Spleen (tissue), 7 donors: Measurements from ENCODE around the gene GFAP.

Source experiments
- POLR2A ChIP-seq, 3 donors: fragments of 450-650 bp; IDR thresholded peaks; one replicate each; pipeline ENCODE4 v1.5.1; 2017; ENCODE audit warnings: antibody characterized with exemption in 3 of 3, mild to moderate bottlenecking in 1 of 3
- POLR2AphosphoS5 ChIP-seq, 3 donors: sonication (generic); formaldehyde crosslinking; IDR thresholded peaks; one replicate each; pipeline ENCODE4 v1.5.1; 2017; ENCODE audit warnings: antibody characterized with exemption in 3 of 3
- TF ChIP-seq, protein P1 (sequence below), 11 experiments: fragments of 200-600 bp in 7 of 11; fragments of 450-650 bp in 4 of 11; sonication (generic) in 4 of 11; IDR thresholded peaks in 8 of 11; conservative IDR thresholded peaks in 3 of 11; 1 replicate in 7 of 11; 2 replicates in 4 of 11; pipeline versions ENCODE4 v1.4.0 to v1.8.0; 2016 to 2021; ENCODE audit warnings: antibody characterized with exemption in 11 of 11, inconsistent platforms in 4 of 11, mild to moderate bottlenecking in 1 of 11
- donor health status: DM: no; HTN: no; CAD: no; lungs with moderate emphysema.
- donor health status: DM: no; HTN: no; CAD: no.
- donor health status: DM: no; HTN: no; CAD: no.

DNA sequence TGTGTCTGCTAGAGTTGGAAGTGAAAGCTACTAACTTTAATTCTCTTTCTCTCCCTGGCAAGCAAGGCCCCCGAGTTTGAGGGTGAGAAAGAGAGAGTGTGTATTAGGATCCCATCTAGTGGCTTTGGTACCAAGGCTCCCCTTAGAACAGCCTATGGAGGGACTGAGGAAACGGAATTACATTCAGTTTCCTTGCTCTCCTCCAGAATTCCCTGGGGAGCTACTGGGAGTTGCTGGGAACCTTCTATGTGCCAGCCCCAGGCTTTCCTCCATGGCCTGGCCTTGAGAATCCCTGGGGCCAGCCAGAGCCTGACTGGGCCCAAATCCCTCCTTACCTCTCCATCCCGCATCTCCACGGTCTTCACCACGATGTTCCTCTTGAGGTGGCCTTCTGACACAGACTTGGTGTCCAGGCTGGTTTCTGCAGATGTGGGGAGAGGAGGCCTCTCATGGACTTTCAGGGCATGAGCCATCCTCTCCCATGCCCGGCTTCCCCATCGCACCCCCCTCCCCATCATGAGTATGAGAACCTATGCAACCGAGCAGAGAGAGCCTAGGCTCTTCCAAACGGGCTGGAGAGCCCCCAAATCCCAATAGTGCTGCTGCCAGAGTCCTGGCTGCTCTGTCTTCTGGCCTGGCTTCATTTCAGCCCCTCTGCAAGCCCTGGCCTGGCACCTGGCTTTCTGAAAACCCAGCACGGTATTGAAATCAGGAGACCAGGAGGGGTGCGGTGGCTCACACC, 7.4 kb downstream of the GFAP start:
- TF ChIP-seq POLR2A (IDR thresholded peaks at IDR 0.05) (no peak), POLR2AphosphoS5 (IDR thresholded peaks at IDR 0.05) (no peak)
- TF ChIP-seq, protein P1, sequence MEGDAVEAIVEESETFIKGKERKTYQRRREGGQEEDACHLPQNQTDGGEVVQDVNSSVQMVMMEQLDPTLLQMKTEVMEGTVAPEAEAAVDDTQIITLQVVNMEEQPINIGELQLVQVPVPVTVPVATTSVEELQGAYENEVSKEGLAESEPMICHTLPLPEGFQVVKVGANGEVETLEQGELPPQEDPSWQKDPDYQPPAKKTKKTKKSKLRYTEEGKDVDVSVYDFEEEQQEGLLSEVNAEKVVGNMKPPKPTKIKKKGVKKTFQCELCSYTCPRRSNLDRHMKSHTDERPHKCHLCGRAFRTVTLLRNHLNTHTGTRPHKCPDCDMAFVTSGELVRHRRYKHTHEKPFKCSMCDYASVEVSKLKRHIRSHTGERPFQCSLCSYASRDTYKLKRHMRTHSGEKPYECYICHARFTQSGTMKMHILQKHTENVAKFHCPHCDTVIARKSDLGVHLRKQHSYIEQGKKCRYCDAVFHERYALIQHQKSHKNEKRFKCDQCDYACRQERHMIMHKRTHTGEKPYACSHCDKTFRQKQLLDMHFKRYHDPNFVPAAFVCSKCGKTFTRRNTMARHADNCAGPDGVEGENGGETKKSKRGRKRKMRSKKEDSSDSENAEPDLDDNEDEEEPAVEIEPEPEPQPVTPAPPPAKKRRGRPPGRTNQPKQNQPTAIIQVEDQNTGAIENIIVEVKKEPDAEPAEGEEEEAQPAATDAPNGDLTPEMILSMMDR (IDR thresholded peaks at IDR 0.05 in 8 of 11, conservative IDR thresholded peaks at IDR 0.05 in 3 of 11), result no peak
